GM23248 (cell line): ENCODE results near the gene CCDC88C. TPM values are rescaled to one million over a fixed set of nuclear protein-coding genes. Genes with fewer than 3 reads are reported as not detected.

Source experiments
- DNase-seq: peaks from one replicate; pipeline ENCODE4 v3.0.0-alpha.2; 2015
- H2AFZ ChIP-seq: fragments of 200-600 bp; sonication (generic); 2 replicates; pipeline ENCODE4 v1.6.1; 2016; ENCODE audit warnings: antibody characterized with exemption
- H3F3A ChIP-seq: fragments of 200-600 bp; sonication (generic); 2 replicates; pipeline ENCODE4 v1.6.1; 2016; ENCODE audit warnings: mild to moderate bottlenecking, antibody characterized with exemption, mixed run types; ENCODE audit not compliant: insufficient read depth
- H3K27ac ChIP-seq: fragments of 200-600 bp; sonication (generic); 2 replicates; pipeline ENCODE4 v1.5.1; 2016; ENCODE audit warnings: mild to moderate bottlenecking
- H3K27me3 ChIP-seq: fragments of 200-600 bp; sonication (generic); replicated peaks from 2 replicates; pipeline ENCODE4 v1.6.1; 2016; ENCODE audit warnings: mild to moderate bottlenecking; ENCODE audit not compliant: insufficient read depth
- H3K36me3 ChIP-seq: fragments of 200-600 bp; sonication (generic); 2 replicates; pipeline ENCODE4 v1.6.1; 2016; ENCODE audit warnings: low read depth, mild to moderate bottlenecking
- H3K4me1 ChIP-seq: fragments of 200-600 bp; sonication (generic); 2 replicates; pipeline ENCODE4 v1.6.1; 2016; ENCODE audit warnings: mild to moderate bottlenecking; ENCODE audit not compliant: insufficient read depth
- H3K4me2 ChIP-seq: fragments of 200-600 bp; sonication (generic); one replicate; pipeline ENCODE4 v1.6.1; 2016; ENCODE audit warnings: mild to moderate bottlenecking; ENCODE audit not compliant: unreplicated experiment
- H3K4me3 ChIP-seq: fragments of 200-600 bp; sonication (generic); 2 replicates; pipeline ENCODE4 v1.5.1; 2016; ENCODE audit warnings: mild to moderate bottlenecking
- H3K79me2 ChIP-seq: fragments of 200-600 bp; sonication (generic); 2 replicates; pipeline ENCODE4 v1.6.1; 2016; ENCODE audit warnings: mild to moderate bottlenecking; ENCODE audit not compliant: insufficient read depth
- H3K9ac ChIP-seq: fragments of 200-600 bp; sonication (generic); 2 replicates; pipeline ENCODE4 v1.6.1; 2016; ENCODE audit warnings: mild to moderate bottlenecking
- H3K9me2 ChIP-seq: fragments of 200-600 bp; sonication (generic); 2 replicates; pipeline ENCODE4 v1.6.1; 2016; ENCODE audit warnings: mixed run types, mild to moderate bottlenecking, moderate library complexity; ENCODE audit not compliant: insufficient read depth
- H3K9me3 ChIP-seq: fragments of 200-600 bp; sonication (generic); one replicate; pipeline ENCODE4 v1.6.1; 2017; ENCODE audit warnings: low read depth
- H4K20me1 ChIP-seq: fragments of 200-600 bp; sonication (generic); 2 replicates; pipeline ENCODE4 v1.6.0; 2016; ENCODE audit not compliant: insufficient read depth
- EZH2 ChIP-seq: fragments of 200-600 bp; sonication (generic); IDR thresholded peaks from 2 replicates; pipeline ENCODE4 v1.6.1; 2018; ENCODE audit warnings: antibody characterized with exemption, mild to moderate bottlenecking; ENCODE audit not compliant: insufficient read depth, poor library complexity, severe bottlenecking
- EZH2phosphoT487 ChIP-seq: fragments of 200-600 bp; sonication (generic); IDR thresholded peaks from 2 replicates; pipeline ENCODE4 v1.6.1; 2018; ENCODE audit warnings: antibody characterized with exemption, moderate library complexity, mild to moderate bottlenecking, low read depth; ENCODE audit not compliant: insufficient read depth
- WGBS, 2 experiments: methylation state at CpG; one replicate each; pipeline ENCODE4 v1.1.6; 2015 to 2017; ENCODE audit warnings: low lambda C conversion rate in 2 of 2, low coverage in 1 of 2; ENCODE audit errors: missing lambda C conversion rate in 2 of 2; 5-methylcytosine and 5-hydroxymethylcytosine counted together
- in situ Hi-C: fragments of 300-500 bp; cut with MboI; formaldehyde crosslinking; loops from 2 replicates; pipeline ENCODE4 v1.15.0; 2020
- polyA plus RNA-seq: library from polyadenylated mRNA; unstranded; fragments of >200 nt; fragmentation: Nextera tagmentation; extraction: Ambion mirVana; gene quantifications from 2 replicates; pipeline ENCODE4 v1.2.1, GENCODE V29; 2016
- total RNA-seq: library from RNA; depleted of rRNA; stranded (reverse); fragments of >200 nt; shearing (Covaris generic); gene quantifications from 2 replicates; pipeline ENCODE4 v1.2.3, GENCODE V29; 2014

The CCDC88C gene
- total and polyA plus RNA-seq, 2 experiments from 2014 or later, result not detected

DNA sequence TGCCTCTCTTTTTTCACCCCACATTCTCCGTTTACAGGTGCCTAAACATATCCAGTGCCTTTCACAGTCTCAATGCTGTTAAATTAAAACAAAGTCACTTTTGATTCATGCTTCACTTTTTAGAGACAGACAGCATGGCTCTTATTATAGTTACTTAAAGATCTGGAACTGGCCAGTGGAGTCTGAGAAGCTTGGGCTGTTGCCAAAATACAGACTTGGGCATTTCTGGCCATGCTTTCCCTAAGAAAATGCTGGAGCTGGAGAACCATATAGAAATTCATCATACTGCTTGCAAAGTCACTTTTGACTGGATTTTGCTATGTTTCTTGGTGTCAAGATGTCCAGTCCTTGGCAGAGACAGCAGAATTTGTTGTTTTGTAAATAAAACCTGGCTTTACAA, 161.0 kb downstream of the CCDC88C start:
- no peaks in the 10 kb centered on the region for H3K79me2 ChIP-seq
- H3K27ac ChIP-seq, result no peak overlapping the region
- no peak for TF ChIP-seq EZH2
- no peak for TF ChIP-seq EZH2phosphoT487
- no peaks in the 10 kb centered on the region for H3K9me3 ChIP-seq
- in situ Hi-C loops, result no loop called here
- H3K9ac ChIP-seq, result no peak overlapping the region
- H3K36me3 ChIP-seq, result no peaks in the 10 kb centered on the region
- H2AFZ ChIP-seq, result no peak overlapping the region
- peak; percentile 32 for DNase-seq
- H3F3A ChIP-seq, result peaks cover 34% of the 10 kb centered on the region
- peaks cover 11% of the 10 kb centered on the region; the same call in 1 of the 2 replicates for H3K4me1 ChIP-seq
- 96% methylated on average over 1 of the region's 1 CpG for WGBS, 2 experiments
- H3K4me3 ChIP-seq, result no peak overlapping the region
- no peaks in the 10 kb centered on the region for H3K9me2 ChIP-seq
- no peaks in the 10 kb centered on the region for H4K20me1 ChIP-seq
- H3K27me3 ChIP-seq, result no peaks in the 10 kb centered on the region
- no peak overlapping the region for H3K4me2 ChIP-seq

DNA sequence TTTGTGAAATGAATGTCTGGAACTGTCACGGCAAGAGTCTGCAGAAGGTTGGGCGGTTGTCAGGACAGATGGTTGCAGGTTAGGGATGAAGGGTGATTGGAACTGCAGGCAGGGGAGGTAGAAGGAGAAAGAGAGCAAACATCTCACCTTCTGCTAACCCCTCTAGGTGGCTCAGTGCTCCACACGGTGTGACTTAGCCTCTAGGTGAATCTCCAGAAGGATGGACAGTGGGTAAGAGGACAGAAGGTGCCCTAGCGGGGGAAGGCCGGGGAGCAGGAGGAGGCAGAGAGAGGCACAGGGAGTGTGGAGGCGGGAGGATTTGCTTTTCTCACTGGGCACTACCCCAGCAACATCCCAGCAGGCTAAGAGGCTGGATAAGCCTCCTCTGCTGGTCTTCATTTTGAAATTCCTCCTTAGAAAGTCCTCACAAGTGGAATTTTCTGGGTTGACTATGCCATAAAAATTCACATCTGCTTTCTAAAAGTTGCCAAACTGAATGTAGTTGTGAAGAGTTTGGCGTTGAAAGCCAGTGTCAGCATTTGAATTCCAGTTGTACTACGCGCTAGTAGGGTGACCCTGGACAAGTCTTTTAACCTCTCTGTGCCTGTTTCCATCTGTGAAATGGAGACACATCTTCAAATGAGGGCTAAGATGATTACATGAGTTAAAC, 162.5 kb downstream of the CCDC88C start:
- Histone ChIP-seq H3K27ac (no peak overlapping the region), H3F3A (peaks cover 49% of the 10 kb centered on the region), H3K27me3 (no peaks in the 10 kb centered on the region), H3K9me3 (no peaks in the 10 kb centered on the region), H3K9me2 (no peaks in the 10 kb centered on the region), H3K36me3 (no peaks in the 10 kb centered on the region), H3K4me2 (no peak overlapping the region), H3K9ac (no peak overlapping the region), H3K4me3 (no peak overlapping the region), H3K79me2 (no peaks in the 10 kb centered on the region), H2AFZ (no peak overlapping the region), H4K20me1 (no peaks in the 10 kb centered on the region), H3K4me1 (peaks cover 24% of the 10 kb centered on the region)
- 77 to 78% methylated on average over 9 of the region's 9 CpGs for WGBS, 2 experiments
- TF ChIP-seq EZH2phosphoT487 (no peak), EZH2 (no peak)
- in situ Hi-C loops, result no loop called here
- peak; percentile 30 for DNase-seq

DNA sequence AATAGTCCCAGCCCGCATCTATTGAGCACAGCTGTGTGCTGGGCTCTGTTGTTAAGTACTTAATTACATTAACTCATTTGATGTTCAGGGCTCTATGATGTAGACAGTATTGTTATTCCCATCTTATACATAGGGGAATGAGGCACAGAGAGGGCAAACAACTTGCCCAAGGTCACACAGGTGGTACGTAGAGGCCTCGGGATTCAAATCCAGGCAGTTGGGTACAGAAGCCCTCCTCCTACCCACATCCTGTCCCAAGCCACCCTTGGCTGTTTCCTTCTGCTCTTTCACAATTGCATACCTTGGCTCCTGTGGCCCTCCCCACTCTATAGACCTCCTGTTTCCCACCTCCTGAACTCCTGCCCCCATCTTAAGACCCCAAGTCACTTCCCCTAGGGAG, 163.2 kb downstream of the CCDC88C start:
- 86 to 90% methylated on average over 3 of the region's 3 CpGs for whole genome bisulfite sequencing, 2 experiments
- in situ Hi-C loops, result no loop called here

DNA sequence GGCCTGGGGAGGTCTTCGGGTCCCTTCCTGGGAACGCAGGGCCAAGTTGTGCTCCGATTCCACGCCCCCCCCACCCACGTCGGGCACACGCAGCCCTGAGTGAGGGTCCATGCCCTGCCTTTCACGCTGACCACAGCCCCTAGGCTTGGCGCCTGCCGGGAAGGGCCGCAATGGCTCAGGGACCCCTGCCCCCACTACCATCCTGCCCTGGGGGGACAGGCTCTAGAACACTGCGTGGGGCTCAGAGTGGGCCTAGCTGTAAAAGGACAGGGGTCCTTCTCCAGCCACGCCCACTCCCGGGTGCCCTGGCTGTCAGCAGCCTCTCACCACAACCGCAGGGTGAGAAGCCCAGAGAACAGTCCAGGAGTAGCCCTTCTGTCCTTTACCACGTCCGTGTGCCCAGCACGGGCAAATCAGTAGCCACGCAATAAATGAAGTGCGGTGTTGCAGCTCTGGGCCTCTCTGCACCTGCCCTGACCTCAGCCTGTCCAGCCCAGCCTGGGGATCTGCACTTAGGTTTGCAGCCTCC, 163.8 kb downstream of the CCDC88C start:
- Histone ChIP-seq H3K4me2 (peak overlapping the region; percentile 79), H3K4me1 (peaks cover 25% of the 10 kb centered on the region), H4K20me1 (no peaks in the 10 kb centered on the region), H3K79me2 (no peaks in the 10 kb centered on the region), H3K4me3 (peak overlapping the region; percentile 76), H3K9ac (peak overlapping the region; percentile 78), H2AFZ (peak overlapping the region; percentile 79), H3K27me3 (no peaks in the 10 kb centered on the region), H3K27ac (no peak overlapping the region), H3K9me3 (no peaks in the 10 kb centered on the region), H3K36me3 (no peaks in the 10 kb centered on the region), H3K9me2 (no peaks in the 10 kb centered on the region), H3F3A (peaks cover 52% of the 10 kb centered on the region)
- in situ Hi-C loops, result no loop called here
- TF ChIP-seq EZH2phosphoT487 (no peak), EZH2 (no peak)
- WGBS, 2 experiments, result 63 to 78% methylated on average over 15 to 16 of the region's 20 CpGs
- DNase-seq, result no peak

More for the DNA sequence above, 163.2 kb downstream of the CCDC88C start:
- H3K79me2 ChIP-seq, result no peaks in the 10 kb centered on the region
- H3K4me1 ChIP-seq, result peaks cover 25% of the 10 kb centered on the region
- no peaks in the 10 kb centered on the region for H3K9me3 ChIP-seq
- H2AFZ ChIP-seq, result no peak overlapping the region
- H3K27ac ChIP-seq, result no peak overlapping the region
- no peaks in the 10 kb centered on the region for H3K27me3 ChIP-seq
- no peaks in the 10 kb centered on the region for H4K20me1 ChIP-seq
- no peaks in the 10 kb centered on the region for H3K9me2 ChIP-seq
- no peak overlapping the region for H3K9ac ChIP-seq
- DNase-seq, result no peak
- no peaks in the 10 kb centered on the region for H3K36me3 ChIP-seq
- TF ChIP-seq EZH2 (no peak), EZH2phosphoT487 (no peak)
- no peak overlapping the region for H3K4me2 ChIP-seq
- peaks cover 53% of the 10 kb centered on the region for H3F3A ChIP-seq
- no peak overlapping the region for H3K4me3 ChIP-seq
